Osteocyte (in vitro differentiated cells): ENCODE results near the gene TSPAN3. TPM values are rescaled to one million over a fixed set of nuclear protein-coding genes. Genes with fewer than 3 reads are reported as not detected.

Experiments used
- DNase-seq: peaks from one replicate; pipeline ENCODE4 v3.0.0; 2021; ENCODE audit warnings: mixed read lengths; ENCODE audit not compliant: unreplicated experiment; ENCODE audit errors: extremely low spot score
- H3K27ac Mint-ChIP-seq: one replicate; pipeline ENCODE4 v1.8.0; 2021; ENCODE audit warnings: mild to moderate bottlenecking, mixed read lengths; ENCODE audit not compliant: unreplicated experiment
- H3K27me3 Mint-ChIP-seq: one replicate; pipeline ENCODE4 v1.8.0; 2021; ENCODE audit warnings: mixed read lengths; ENCODE audit not compliant: unreplicated experiment
- H3K36me3 Mint-ChIP-seq: one replicate; pipeline ENCODE4 v1.8.0; 2021; ENCODE audit warnings: mixed read lengths; ENCODE audit not compliant: unreplicated experiment
- H3K4me1 Mint-ChIP-seq: one replicate; pipeline ENCODE4 v1.8.0; 2021; ENCODE audit warnings: mixed read lengths; ENCODE audit not compliant: unreplicated experiment
- H3K4me3 Mint-ChIP-seq: one replicate; pipeline ENCODE4 v1.8.0; 2021; ENCODE audit warnings: mild to moderate bottlenecking, moderate library complexity, mixed read lengths; ENCODE audit not compliant: unreplicated experiment
- H3K9me3 Mint-ChIP-seq: one replicate; pipeline ENCODE4 v1.8.0; 2021; ENCODE audit warnings: mixed read lengths; ENCODE audit not compliant: unreplicated experiment
- CTCF ChIP-seq: fragments of 200-600 bp; sonication (generic); IDR thresholded peaks from 2 replicates; pipeline ENCODE4 v1.5.0; 2021; ENCODE audit warnings: antibody characterized with exemption, mild to moderate bottlenecking, moderate library complexity
- total RNA-seq: library from RNA; stranded (reverse); gene quantifications from 2 replicates; pipeline ENCODE4 v1.2.1, GENCODE V29; 2021

Gene TSPAN3
- total RNA-seq, 1 donor from 2014 or later = 296 TPM

- no peak for TF ChIP-seq CTCF
- no peak overlapping the region for H3K27ac Mint-ChIP-seq
- no peaks in the 10 kb centered on the region for H3K9me3 Mint-ChIP-seq
- peaks cover 51% of the 10 kb centered on the region for H3K4me1 Mint-ChIP-seq
- no peak for DNase-seq
- peaks cover 11% of the 10 kb centered on the region for H3K36me3 Mint-ChIP-seq
- H3K27me3 Mint-ChIP-seq = no peaks in the 10 kb centered on the region
- H3K4me3 Mint-ChIP-seq = no peak overlapping the region
Measured at GRCh38 chr15:77058468-77058867, 12.4 kb downstream of the TSPAN3 start.

GRCh38 chr15:77057685-77058084 lies 13.2 kb downstream of the TSPAN3 start:
- no peak for DNase-seq
- Mint-ChIP-seq H3K9me3 (no peaks in the 10 kb centered on the region), H3K4me1 (peaks cover 50% of the 10 kb centered on the region), H3K27ac (no peak overlapping the region), H3K27me3 (no peaks in the 10 kb centered on the region), H3K36me3 (peaks cover 11% of the 10 kb centered on the region), H3K4me3 (no peak overlapping the region)
- TF ChIP-seq CTCF = no peak

- no peak for TF ChIP-seq CTCF
- H3K9me3 Mint-ChIP-seq = no peaks in the 10 kb centered on the region
- no peaks in the 10 kb centered on the region for H3K27me3 Mint-ChIP-seq
- peaks cover 16% of the 10 kb centered on the region for H3K36me3 Mint-ChIP-seq
- DNase-seq = no peak
- no peak overlapping the region for H3K4me3 Mint-ChIP-seq
- peak overlapping the region; percentile 14 for H3K27ac Mint-ChIP-seq
- peaks cover 47% of the 10 kb centered on the region for H3K4me1 Mint-ChIP-seq
Measured at GRCh38 chr15:77057072-77057471, 13.8 kb downstream of the TSPAN3 start.

- H3K27me3 Mint-ChIP-seq = no peaks in the 10 kb centered on the region
- H3K9me3 Mint-ChIP-seq = no peaks in the 10 kb centered on the region
- H3K36me3 Mint-ChIP-seq = peaks cover 31% of the 10 kb centered on the region
- H3K4me1 Mint-ChIP-seq = peaks cover 28% of the 10 kb centered on the region
- TF ChIP-seq CTCF = no peak
- DNase-seq = no peak
- H3K4me3 Mint-ChIP-seq = no peak overlapping the region
- no peak overlapping the region for H3K27ac Mint-ChIP-seq
Measured at GRCh38 chr15:77053709-77054108, 17.2 kb downstream of the TSPAN3 start.

GRCh38 chr15:77052556-77052955 lies 18.4 kb downstream of the TSPAN3 start:
- Mint-ChIP-seq H3K27me3 (no peaks in the 10 kb centered on the region), H3K27ac (no peak overlapping the region), H3K36me3 (peaks cover 31% of the 10 kb centered on the region), H3K4me1 (peaks cover 31% of the 10 kb centered on the region), H3K4me3 (no peak overlapping the region), H3K9me3 (no peaks in the 10 kb centered on the region)
- no peak for DNase-seq
- TF ChIP-seq CTCF = no peak
